Dedifferentiated amniotic fluid mesenchymal stem cell (primary cell): ENCODE results near the gene VAV2.
"Not testable (repeated sequence)": the region's sequence is repeated elsewhere in the genome, so short reads cannot be mapped to it uniquely, and the experiment has no call there.

Experiments used
- DNase-seq: peaks from one replicate; pipeline ENCODE4 v3.0.0-alpha.2; 2016; ENCODE audit errors: extremely low spot score

Gene VAV2

DNA sequence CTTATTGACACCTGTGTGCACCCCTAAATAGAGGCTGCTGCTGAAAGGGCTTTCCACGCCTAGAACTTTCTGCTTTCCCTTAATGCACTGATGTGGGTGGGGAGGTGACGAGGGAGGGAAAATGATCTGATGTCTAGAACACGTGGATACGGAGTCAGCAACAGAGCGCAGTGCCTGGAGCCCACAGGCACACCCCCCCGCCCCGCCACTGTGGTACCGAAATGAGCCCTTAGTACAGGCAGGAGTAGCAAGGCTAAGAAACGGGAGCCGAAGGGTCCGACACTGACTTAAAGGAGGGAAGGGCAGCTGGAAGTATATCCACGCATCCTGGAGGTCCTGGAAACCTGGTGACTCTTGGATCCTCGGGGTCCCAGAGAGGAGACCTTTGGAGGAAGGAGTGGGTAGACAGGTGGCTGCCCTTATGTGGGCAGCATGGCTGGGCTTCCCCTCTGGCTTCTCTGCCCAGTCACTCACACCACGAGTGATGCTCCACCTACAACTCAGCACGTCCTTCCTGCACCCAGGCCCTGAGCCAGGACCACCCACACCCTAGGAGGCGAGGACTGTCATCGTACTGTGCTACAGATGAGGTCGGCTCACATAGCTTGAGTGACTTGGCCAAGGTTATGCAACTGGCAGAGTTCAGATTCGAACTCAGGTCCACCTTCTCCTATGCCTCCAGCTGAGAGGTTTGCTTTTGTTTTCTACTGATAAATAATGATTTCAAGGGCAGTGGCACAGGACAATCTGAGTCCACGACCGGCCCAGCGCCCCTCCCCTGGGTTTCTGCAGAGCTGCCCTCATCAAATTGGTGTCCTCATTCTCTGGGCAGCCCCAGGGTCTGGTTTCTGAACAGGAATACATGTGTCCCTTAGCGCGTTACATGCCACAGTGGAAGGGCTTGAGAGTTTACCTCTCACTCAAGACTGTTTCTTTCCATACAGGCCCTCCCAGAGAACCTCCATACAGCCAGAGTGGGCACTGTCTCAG lies 4.7 kb upstream of the VAV2 start:
- no peak for DNase-seq

DNA sequence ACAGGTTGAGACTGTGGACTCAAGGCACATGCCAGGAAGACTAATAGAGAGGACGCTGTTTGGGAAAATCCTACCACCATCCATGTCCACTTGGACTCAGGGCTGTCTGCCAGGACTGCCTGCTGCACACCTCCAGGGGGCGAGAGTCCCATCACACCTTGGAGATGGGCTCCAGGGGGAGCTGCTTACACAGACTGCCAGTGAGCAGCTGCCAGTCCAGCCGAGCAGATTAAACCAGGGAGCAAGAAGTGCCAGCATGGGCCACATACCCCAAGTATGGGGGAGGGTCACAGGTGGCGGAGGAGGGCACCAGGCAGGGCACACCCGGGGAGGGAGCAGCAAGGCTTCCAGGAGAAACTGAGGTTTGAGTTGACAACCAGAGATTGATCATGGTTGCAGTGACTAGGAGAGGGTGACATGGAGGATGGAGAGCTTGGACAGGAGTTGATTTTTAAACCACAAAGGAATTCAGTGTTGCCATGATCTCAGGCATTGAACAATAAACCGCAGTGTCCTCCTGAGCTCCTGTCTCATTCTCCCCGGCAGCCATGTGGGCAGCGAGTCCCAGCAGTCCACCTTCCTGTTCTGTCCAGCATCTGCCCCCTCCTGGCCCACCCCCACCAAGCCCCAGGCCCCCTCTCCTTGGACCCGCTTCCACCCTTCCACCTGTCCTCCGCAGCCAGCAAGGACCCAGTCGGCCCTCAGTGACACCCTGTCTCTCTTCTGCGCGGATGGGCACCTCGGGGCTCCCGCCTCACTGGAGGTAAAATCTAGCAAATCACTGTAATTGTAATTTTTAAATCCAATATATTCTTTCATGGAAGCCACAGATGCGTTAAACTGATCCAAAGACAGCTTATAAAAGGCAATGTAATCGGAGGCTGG lies 3.1 kb upstream of the VAV2 start:
- DNase-seq = no peak

- DNase-seq = peak; percentile 47
Measured at GRCh38 chr9:133994353-133995011, 2.4 kb upstream of the VAV2 start.

DNA sequence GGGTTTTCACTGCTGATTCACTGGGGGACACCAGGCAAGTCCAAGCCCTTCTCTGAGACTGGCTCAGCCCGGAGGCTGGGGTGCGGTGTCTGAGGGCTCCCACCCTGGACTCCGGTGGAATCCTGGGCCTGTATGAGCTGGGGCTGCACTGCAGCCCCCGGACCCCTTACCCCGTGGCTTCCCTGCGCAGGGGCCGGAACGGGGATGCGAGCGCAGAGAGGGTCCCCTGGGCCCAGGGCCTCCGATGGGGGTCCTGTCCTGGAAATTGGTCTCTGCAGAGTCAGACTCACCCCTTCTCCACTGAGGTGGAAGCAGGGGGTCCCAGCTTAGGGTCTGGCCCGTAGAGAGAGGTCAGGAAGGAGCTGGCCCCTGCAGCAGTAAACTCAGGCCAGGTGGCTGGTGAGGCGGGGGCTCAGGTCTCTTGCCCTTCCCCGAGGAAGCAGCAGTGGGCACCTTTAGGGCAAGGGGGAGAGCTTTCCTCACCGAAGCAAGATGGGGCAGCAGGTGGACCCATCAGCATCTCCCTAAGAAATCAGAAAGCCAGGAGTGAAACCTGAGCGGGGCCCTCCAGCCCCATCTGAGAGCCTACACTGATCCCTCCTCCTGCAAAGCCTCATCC lies 1.6 kb upstream of the VAV2 start:
- no peak for DNase-seq

- peak; percentile 69 for DNase-seq
Measured at GRCh38 chr9:133992780-133993634, 883 bp upstream of the VAV2 start.

DNA sequence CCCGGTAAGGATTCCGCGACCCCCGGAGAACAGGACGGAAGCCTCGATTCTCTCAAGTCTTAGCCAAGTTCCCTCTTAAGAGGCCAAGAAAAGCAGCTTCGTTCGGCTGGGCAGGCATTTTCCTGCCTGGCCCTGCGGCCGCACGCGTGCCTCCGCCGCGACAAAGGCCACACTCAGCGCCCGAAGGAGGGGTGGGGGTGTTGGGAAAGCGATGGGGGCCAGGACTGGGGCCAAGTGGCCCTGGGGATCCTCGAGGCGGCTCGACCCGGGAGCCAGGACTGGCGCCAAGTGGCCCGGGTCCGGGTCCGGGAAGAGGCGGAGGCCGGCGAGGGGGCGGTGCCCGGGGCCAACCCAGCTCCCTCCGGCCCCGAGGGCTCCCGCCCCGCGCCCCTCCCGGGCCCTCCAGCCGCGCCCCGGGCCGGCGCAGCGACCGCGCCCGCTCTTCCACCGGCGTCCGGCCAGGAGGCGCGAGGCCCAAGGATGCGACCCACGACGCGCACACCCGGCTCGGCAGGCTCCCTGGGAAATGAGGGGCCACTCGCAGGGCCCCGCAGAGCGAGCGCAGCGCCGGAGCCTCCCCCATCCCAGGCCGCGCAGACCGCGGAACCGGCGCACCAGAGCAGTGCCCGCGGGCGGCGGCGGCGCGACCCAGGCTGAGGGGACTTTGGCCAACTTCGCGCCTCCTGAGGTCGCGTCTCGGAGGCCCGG lies 756 bp downstream of the VAV2 start:
- DNase-seq = no peak

- peak; percentile 58 for DNase-seq
Measured at GRCh38 chr9:133990366-133991213, 1.5 kb downstream of the VAV2 start.

DNA sequence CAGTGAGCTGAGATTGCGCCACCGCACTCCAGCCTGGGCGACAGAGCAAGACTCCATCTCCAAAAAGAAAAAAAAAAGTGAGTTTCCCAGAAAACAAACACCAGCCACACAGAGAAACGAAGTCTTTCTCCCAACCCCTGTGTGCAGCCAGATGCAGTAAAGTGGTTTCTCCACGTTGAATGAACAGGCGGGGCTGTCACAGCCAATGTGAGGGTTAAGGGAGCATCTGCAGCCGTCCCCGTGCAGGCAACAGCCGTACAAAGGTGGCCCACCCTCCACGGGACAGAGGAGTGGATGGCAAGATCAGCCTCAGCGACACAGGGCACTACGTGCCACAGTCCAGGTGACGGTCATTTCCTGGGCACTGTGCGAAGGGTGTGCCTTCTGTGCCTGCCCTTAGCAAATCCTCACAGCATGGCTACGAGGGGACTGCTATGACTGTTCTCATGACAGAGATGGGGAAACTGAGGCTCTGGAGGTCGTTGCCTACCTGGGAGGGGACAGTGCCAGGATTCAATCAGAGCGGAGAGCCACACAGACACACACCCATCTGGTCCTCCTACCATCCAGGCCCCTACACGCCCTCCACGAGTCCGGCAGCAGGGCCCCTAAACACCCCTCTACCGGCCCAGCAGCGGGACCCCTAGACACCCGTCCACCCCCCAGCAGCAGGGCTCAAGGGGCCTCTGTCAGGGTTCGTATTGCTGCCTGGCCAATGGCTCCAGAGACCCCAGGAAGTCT lies 2.3 kb downstream of the VAV2 start:
- DNase-seq = no peak

GRCh38 chr9:133988771-133989170 lies 3.4 kb downstream of the VAV2 start:
- DNase-seq = not testable (repeated sequence)

DNA sequence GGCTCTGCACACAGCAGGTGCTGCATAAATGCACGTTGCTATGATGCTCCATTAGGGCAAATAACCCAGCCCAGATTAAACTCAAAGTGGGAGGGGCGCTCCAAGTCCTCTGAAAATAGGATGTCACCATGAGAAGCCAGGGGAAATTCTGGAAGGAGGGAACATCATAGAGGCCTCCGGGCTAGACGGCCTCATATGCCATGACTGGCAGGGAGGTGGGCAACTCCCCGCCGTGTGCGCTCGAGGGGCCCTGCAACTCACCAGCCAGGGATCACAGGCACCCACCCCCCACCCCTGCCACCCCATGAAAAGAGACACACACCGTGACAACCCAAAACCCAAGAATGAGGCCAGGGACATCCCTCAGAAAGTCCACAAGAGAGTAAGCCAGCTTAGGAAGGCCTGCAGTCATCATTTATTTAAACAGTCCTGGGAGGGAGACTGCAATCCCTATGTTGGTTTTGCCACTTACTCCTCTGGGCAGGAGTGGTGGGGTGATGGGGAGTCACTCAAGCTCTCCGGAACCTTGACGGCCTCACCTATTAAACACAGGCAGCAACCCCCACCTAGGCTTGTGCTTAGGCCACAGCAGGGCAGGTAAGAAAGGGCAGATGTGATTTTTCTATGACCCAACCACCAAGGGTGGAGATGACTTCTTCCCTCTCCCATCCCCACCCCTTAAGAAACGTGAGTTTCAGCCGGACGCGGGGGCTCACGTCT lies 4.0 kb downstream of the VAV2 start:
- no peak for DNase-seq

GRCh38 chr9:133987446-133987788 lies 4.7 kb downstream of the VAV2 start:
- DNase-seq = no peak

DNA sequence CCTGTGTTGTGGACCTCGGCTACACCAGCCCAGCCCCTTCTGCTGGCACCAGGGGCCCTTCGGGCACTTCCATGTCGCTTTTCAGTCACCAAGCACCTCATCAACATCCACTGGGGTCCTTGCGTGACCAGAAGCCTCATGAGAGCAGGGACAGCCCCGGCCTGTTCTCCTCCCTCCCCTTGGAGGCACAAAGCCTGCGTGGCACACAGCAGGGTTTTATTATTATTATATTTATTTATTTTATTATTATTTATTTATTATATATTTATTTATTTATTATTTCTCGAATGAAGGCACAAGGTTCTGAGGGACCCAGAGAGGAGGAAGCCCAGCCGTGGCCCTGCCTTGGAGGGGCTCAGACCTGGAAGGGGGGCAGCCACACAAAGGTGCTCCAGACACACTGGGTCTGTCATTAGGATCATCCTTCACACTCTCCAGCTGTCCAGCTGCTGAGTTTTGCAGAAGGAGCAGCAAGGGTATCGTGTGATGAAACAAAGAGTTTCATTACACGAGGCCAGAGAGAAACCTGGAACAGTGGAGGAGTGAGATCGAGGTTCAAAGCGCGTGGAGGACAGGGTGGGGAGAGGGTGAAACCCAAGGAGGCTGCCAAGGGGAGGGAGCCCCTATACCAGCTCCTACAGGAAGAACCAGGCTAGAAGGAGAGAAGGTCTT lies 5.2 kb downstream of the VAV2 start:
- no peak for DNase-seq

DNA sequence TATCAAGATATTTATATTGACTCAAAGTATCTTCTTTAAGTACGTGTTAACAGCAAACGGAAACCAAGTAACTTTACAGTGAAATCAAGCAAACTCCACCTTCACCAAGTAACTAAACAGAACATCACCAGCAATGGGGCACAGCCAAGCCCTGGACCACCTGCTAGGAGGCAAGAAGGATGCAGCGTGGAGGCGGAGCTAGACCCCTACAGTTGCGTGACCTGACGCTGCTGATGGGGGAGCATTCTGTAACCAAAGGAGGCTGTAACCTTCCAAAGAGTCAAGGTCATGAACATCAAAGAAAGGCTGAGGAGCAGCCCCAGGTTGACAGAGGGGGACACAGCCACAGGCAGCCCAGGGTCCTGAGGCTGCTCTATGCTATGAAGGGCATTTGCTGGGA lies 6.1 kb downstream of the VAV2 start:
- DNase-seq = no peak

- no peak for DNase-seq
Measured at GRCh38 chr9:133982971-133983720, 9.0 kb downstream of the VAV2 start.

DNA sequence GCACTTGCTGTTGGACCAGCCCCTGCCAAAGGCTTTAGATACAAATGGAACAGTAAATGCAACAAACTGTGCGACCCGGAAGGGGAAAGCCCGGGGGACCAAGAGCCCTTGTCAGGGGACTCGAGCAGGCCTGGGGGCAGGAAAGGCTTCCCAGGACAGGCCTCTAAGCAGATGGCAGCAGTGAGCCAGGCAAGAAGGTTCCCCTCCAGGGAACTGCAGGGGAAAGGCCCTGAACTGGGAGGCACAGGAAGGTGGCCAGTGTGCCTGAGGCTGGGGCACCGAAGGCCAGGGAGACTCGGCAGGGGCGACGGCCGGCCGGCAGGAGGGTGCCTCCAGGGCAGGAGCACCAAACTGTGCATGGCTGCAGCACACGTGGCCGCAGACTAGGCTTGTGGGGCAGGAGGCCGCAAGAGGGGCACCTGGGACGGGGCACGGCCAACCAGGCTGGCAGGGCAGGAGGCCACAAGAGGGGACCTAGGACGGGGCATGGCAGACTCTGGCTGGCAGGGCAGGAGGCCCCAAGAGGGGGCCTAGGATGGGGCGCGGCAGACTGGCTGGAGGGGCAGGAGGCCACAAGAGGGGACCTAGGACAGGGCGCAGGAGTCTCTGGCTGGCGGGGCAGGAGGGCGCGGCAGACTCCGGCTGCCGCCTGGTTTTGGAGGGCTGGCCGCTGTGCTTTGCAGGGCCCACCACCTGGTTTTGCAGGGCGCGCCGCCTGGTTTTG lies 10.0 kb downstream of the VAV2 start:
- DNase-seq = no peak

DNA sequence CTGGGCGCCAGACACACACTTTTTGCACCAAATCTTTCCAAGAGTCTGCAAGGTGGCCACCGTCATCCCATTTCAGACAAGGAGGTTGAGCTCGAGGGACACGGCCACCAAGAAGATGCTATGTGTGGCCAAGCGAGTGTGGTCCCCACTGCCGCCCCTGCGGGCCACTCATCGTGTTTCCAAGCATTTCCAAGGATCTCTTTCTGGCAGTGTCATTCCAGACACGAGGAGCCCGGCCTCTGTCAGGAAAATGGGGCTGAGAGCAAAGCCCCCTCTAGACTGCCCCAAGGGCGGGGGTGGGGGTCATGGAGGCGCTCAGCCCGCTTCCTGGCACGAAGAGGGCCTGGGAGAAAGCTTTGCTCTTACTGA lies 10.6 kb downstream of the VAV2 start:
- DNase-seq = no peak
